Measurements from ENCODE around the gene EXTL1. TPM values are rescaled to one million over a fixed set of nuclear protein-coding genes. Genes with fewer than 3 reads are reported as not detected.

Gene EXTL1
- total and polyA plus RNA-seq, 2 of the 4 experiments (the other 2 are of a cell fraction) = 0.90 to 5.2 TPM

DNA sequence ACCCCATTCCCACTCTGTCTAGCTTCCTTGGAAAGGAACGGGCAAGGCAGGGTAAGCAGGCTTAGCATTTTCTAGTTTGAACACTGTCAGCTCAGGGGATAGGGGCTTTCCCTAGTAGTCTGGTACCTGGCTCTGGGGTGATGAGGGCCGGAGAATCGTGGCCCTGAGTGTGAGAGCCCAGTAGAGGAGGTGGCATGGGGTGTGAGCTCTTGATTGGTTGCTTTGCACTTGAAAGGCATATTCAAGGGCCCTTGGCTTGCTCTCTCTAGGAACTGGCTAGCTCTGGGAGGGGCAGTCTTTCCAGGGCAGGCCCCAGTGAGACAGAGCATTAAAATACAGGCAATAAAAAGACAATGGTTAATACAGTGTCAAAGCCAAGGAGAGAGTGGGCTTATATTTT, 10.8 kb upstream of the EXTL1 start:
- Histone ChIP-seq H3K27me3 (ENCODE audit: control insufficient read depth, insufficient read depth, low read length) (no peaks in the 10 kb centered on the region; the same call in 1 of the 2 replicates), H4K8ac (ENCODE audit: low read depth in 2 of 2, low read length in 2 of 2) (no peak overlapping the region), H4K91ac (ENCODE audit: insufficient read depth, low read depth, low read length) (no peak overlapping the region), H2BK15ac (ENCODE audit: low read depth, low read length) (no peak overlapping the region), H2AFZ (replicated peaks; ENCODE audit: low read length, poor library complexity) (no peak overlapping the region), H3K79me1 (ENCODE audit: low read depth in 1 of 2, low read length in 2 of 2) (no peaks in the 10 kb centered on the region), H4K20me1 (ENCODE audit: insufficient read depth, low read length) (no peaks in the 10 kb centered on the region), H3K18ac (ENCODE audit: low read depth, low read length) (no peak overlapping the region), H2BK20ac (ENCODE audit: low read depth, low read length) (no peak overlapping the region), H3K4ac (ENCODE audit: low read depth, low read length) (no peak overlapping the region), H3K23ac (ENCODE audit: low read depth, low read length) (no peak overlapping the region), H3K9me1 (ENCODE audit: insufficient read depth, low read length) (0 out of 2 replicates have a peak, but pooled peaks cover 5% of the 10 kb centered on the region), H3K4me1 (ENCODE audit: control insufficient read depth, insufficient read depth, low read length) (no peaks in the 10 kb centered on the region), H3K9ac (ENCODE audit: low read depth, low read length) (no peak overlapping the region), H2BK120ac (ENCODE audit: low read depth, low read length) (no peak overlapping the region), H3K9me3 (ENCODE audit: control insufficient read depth, insufficient read depth, low read length) (no peaks in the 10 kb centered on the region), H4K5ac (ENCODE audit: low read depth, low read length) (no peak overlapping the region), H3K14ac (replicated peaks; ENCODE audit: low read depth, low read length) (no peak overlapping the region), H3K4me3 (ENCODE audit: insufficient read depth, low read depth, low read length) (no peak overlapping the region), H2AK9ac (replicated peaks; ENCODE audit: low read depth, low read length, poor library complexity) (no peak overlapping the region), H3K27ac (ENCODE audit: insufficient read depth, low read length) (no peak overlapping the region), H3K56ac (ENCODE audit: extremely low read depth, insufficient read depth, low read length) (no peak overlapping the region), H3K4me2 (ENCODE audit: low read depth, low read length) (no peak overlapping the region), H3K36me3 (ENCODE audit: control insufficient read depth, insufficient read depth, low read length) (no peaks in the 10 kb centered on the region), H2AK5ac (ENCODE audit: low read depth, low read length) (no peak overlapping the region), H2BK5ac (ENCODE audit: low read depth, low read length, poor library complexity, severe bottlenecking) (no peak overlapping the region)
- POLR2A ChIA-PET (ENCODE audit: unreplicated experiment) = no interaction called here
- dilution Hi-C loops (cut with HindIII; ENCODE audit: low sequenced_read_pairs, unreplicated experiment) (no loop called here), intact Hi-C loops (cut with micrococcal nuclease) (no loop called here), in situ Hi-C loops (cut with MboI; ENCODE audit: low sequenced_read_pairs) (no loop called here)
- BruUV-seq (replicated peaks) = no TSS peak
- 80% methylated on average over 1 of the region's 3 CpGs; no CpG with 5 or more reads in 1 of the 2 experiments for WGBS, 2 experiments (ENCODE audit: extremely low coverage in 2 of 2, insufficient read length in 1 of 2)
- CTCF ChIA-PET = no interaction called here
- DNase-seq (no peak), ATAC-seq (ENCODE audit: low read depth) (no peak)
- no peak for TF ChIP-seq POLR2A (IDR thresholded peaks at IDR 0.05; ENCODE audit: low read depth, low read length)
- TF ChIP-seq CHD1 (IDR thresholded peaks at IDR 0.05; ENCODE audit: low read depth, low read length) = no peak
- no peak for TF ChIP-seq RCOR1 (IDR thresholded peaks at IDR 0.05; ENCODE audit: insufficient replicate concordance, low read length)
- no peak for TF ChIP-seq FOS (IDR thresholded peaks at IDR 0.05; ENCODE audit: low read depth, low read length)
- no peak for TF ChIP-seq MAFK (IDR thresholded peaks at IDR 0.05; ENCODE audit: low read depth, low read length)
- no peak for TF ChIP-seq NFE2L2 (IDR thresholded peaks at IDR 0.05; ENCODE audit: low read depth, low read length)
- no peak for TF ChIP-seq SMC3 (IDR thresholded peaks at IDR 0.05; ENCODE audit: low read depth, low read length)
- no peak for TF ChIP-seq MAZ (IDR thresholded peaks at IDR 0.05; ENCODE audit: borderline replicate concordance, low read depth, low read length)
- no peak for TF ChIP-seq CEBPB (IDR thresholded peaks at IDR 0.05; ENCODE audit: low read depth, low read length)
- TF ChIP-seq, protein P1, sequence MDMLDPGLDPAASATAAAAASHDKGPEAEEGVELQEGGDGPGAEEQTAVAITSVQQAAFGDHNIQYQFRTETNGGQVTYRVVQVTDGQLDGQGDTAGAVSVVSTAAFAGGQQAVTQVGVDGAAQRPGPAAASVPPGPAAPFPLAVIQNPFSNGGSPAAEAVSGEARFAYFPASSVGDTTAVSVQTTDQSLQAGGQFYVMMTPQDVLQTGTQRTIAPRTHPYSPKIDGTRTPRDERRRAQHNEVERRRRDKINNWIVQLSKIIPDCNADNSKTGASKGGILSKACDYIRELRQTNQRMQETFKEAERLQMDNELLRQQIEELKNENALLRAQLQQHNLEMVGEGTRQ (IDR thresholded peaks at IDR 0.05; ENCODE audit: low read depth, low read length) = no peak
- TF ChIP-seq RFX5 (IDR thresholded peaks at IDR 0.05; ENCODE audit: low read depth, low read length) = no peak
- TF ChIP-seq, protein P2, sequence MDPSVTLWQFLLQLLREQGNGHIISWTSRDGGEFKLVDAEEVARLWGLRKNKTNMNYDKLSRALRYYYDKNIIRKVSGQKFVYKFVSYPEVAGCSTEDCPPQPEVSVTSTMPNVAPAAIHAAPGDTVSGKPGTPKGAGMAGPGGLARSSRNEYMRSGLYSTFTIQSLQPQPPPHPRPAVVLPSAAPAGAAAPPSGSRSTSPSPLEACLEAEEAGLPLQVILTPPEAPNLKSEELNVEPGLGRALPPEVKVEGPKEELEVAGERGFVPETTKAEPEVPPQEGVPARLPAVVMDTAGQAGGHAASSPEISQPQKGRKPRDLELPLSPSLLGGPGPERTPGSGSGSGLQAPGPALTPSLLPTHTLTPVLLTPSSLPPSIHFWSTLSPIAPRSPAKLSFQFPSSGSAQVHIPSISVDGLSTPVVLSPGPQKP (IDR thresholded peaks at IDR 0.05; ENCODE audit: borderline replicate concordance, low read depth, low read length) = no peak
- TF ChIP-seq, protein P3, sequence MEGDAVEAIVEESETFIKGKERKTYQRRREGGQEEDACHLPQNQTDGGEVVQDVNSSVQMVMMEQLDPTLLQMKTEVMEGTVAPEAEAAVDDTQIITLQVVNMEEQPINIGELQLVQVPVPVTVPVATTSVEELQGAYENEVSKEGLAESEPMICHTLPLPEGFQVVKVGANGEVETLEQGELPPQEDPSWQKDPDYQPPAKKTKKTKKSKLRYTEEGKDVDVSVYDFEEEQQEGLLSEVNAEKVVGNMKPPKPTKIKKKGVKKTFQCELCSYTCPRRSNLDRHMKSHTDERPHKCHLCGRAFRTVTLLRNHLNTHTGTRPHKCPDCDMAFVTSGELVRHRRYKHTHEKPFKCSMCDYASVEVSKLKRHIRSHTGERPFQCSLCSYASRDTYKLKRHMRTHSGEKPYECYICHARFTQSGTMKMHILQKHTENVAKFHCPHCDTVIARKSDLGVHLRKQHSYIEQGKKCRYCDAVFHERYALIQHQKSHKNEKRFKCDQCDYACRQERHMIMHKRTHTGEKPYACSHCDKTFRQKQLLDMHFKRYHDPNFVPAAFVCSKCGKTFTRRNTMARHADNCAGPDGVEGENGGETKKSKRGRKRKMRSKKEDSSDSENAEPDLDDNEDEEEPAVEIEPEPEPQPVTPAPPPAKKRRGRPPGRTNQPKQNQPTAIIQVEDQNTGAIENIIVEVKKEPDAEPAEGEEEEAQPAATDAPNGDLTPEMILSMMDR (conservative IDR thresholded peaks at IDR 0.05; ENCODE audit: low read depth, low read length) = no peak
- TF ChIP-seq BHLHE40 (IDR thresholded peaks at IDR 0.05; ENCODE audit: low read depth, low read length) = no peak
- TF ChIP-seq RAD21 (IDR thresholded peaks at IDR 0.05; ENCODE audit: low read length) = no peak
- no peak for TF ChIP-seq MXI1 (IDR thresholded peaks at IDR 0.05; ENCODE audit: borderline replicate concordance, low read depth, low read length)

Measured in IMR-90 (cell line).